ENCODE measurements around the gene ZNF219.
A peak's percentile ranks its signal among the peaks of the same experiment; 100 is the strongest.

GRCh38 chr14:21098076-21098891 lies at the start of gene ZNF219:
- 0 out of 2 replicates have a peak, but pooled peaks have one; percentile 26 for TF ChIP-seq CTCF (conservative IDR thresholded peaks at IDR 0.05; ENCODE audit: low read length)
- no peak for TF ChIP-seq EZH2phosphoT487 (IDR thresholded peaks at IDR 0.05; ENCODE audit: borderline replicate concordance, low read depth, low read length)
